ENCODE results near the gene PLXNA4. TPM values are rescaled to one million over a fixed set of nuclear protein-coding genes. Genes with fewer than 3 reads are reported as not detected.

The PLXNA4 gene
- total RNA-seq, 1 experiment from 2014 or later: 0.11 TPM

DNA sequence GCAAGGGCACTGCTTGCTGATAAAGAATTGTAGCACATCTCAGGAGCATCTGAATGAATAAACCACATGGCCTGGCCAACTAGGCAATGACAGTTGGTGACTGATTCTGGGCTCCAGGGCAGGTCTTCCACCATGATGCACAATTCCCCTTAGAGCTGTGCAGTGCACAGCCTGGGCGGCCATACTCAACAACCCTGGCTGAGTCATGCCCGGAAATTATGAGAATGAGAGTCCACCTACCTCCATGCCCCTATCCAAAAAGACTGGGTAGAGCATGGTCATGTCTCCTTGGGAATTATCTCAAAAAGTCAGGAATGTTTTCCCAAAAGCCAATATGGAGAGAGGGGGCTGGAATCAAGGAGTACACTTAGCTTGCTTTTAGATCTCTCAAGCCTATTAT, 425.6 kb downstream of the PLXNA4 start:
- no peak for DNase-seq (ENCODE audit: low spot score)
- intact Hi-C loops (cut with micrococcal nuclease; ENCODE audit: unreplicated experiment): loop anchor here (10.0 kb wide), 1 partner anchor 206 kb away; no protein-coding TSS in a partner anchor
- POLR2A ChIA-PET (ENCODE audit: low non-redundant PET): no interaction called here
- peaks cover 26% of the 10 kb centered on the region for H3K27me3 ChIP-seq (replicated peaks; ENCODE audit: insufficient read depth, low read depth, low read length, poor library complexity)
- H3K9me3 ChIP-seq (ENCODE audit: low read depth, low read length, poor library complexity, severe bottlenecking): no peaks in the 10 kb centered on the region
- H3K27ac ChIP-seq (ENCODE audit: low read depth, low read length, poor library complexity, severe bottlenecking): no peak overlapping the region
- BruUV-seq (replicated peaks): no TSS peak
- TF ChIP-seq, protein P1, sequence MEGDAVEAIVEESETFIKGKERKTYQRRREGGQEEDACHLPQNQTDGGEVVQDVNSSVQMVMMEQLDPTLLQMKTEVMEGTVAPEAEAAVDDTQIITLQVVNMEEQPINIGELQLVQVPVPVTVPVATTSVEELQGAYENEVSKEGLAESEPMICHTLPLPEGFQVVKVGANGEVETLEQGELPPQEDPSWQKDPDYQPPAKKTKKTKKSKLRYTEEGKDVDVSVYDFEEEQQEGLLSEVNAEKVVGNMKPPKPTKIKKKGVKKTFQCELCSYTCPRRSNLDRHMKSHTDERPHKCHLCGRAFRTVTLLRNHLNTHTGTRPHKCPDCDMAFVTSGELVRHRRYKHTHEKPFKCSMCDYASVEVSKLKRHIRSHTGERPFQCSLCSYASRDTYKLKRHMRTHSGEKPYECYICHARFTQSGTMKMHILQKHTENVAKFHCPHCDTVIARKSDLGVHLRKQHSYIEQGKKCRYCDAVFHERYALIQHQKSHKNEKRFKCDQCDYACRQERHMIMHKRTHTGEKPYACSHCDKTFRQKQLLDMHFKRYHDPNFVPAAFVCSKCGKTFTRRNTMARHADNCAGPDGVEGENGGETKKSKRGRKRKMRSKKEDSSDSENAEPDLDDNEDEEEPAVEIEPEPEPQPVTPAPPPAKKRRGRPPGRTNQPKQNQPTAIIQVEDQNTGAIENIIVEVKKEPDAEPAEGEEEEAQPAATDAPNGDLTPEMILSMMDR (conservative IDR thresholded peaks at IDR 0.05; ENCODE audit: low read depth, low read length): no peak
- TF ChIP-seq EZH2 (IDR thresholded peaks at IDR 0.05; ENCODE audit: borderline replicate concordance, low read depth, low read length, poor library complexity, severe bottlenecking): no peak
- H3K4me3 ChIP-seq (ENCODE audit: low read depth, low read length, poor library complexity, severe bottlenecking): no peak overlapping the region
- no peaks in the 10 kb centered on the region for H3K36me3 ChIP-seq (ENCODE audit: insufficient read depth, low read length, poor library complexity, severe bottlenecking)
- H3K4me1 ChIP-seq (ENCODE audit: insufficient read depth, low read length, poor library complexity, severe bottlenecking): no peaks in the 10 kb centered on the region
- CTCF ChIA-PET: interaction anchor here (0.9 kb wide), 1 partner anchor 95 kb away, joined by 6 read pairs; no protein-coding TSS in a partner anchor

DNA sequence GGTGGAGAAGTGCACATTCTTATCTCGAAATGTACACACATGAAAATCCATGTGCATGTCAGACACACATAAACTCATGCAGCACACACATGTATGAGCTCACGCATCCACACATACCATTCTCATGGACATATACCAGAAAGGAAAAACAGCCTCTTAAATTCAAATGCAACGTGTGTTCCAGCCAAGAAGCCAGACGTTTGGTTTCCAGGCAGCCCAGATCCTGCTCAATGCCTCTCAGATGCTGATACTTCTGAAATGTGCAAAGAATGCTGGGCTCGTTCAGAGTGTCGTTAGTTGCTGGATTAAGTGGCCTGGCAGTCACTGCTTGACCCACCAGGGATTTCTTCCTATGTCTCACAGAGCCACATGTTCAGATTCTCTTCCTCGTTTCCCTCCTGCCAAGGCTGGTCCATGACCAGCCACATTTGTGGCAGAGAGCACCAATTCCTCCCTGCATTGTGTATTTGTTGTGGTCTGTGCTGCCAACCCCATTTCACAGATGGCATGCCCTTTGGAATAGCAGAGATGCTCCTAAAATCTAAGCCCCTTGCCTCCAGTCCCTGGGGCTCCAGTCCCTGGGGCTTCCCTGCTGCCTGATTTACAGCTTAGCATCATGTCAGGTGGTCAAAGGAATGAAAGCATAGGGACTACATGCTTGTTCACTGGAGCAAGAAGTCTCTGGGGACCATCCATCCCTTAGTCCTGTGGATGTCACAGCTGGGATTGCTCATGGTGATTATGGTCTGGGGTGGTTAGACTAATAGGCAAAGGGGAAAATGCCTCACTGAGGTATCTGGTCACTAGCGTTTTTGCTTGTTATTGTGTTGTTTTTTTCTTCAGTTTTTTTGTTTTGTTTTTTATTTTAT, 426.6 kb downstream of the PLXNA4 start:
- CTCF ChIA-PET: no interaction called here
- H3K9me3 ChIP-seq (ENCODE audit: low read depth, low read length, poor library complexity, severe bottlenecking): no peaks in the 10 kb centered on the region
- POLR2A ChIA-PET (ENCODE audit: low non-redundant PET): no interaction called here
- H3K4me1 ChIP-seq (ENCODE audit: insufficient read depth, low read length, poor library complexity, severe bottlenecking): no peaks in the 10 kb centered on the region
- no peaks in the 10 kb centered on the region for H3K36me3 ChIP-seq (ENCODE audit: insufficient read depth, low read length, poor library complexity, severe bottlenecking)
- no peak overlapping the region for H3K27ac ChIP-seq (ENCODE audit: low read depth, low read length, poor library complexity, severe bottlenecking)
- TF ChIP-seq EZH2 (IDR thresholded peaks at IDR 0.05; ENCODE audit: borderline replicate concordance, low read depth, low read length, poor library complexity, severe bottlenecking): no peak
- TF ChIP-seq, protein P1 (conservative IDR thresholded peaks at IDR 0.05; ENCODE audit: low read depth, low read length): no peak
- intact Hi-C loops (cut with micrococcal nuclease; ENCODE audit: unreplicated experiment): loop anchor here (10.0 kb wide), 1 partner anchor 205 kb away; no protein-coding TSS in a partner anchor
- no TSS peak for BruUV-seq (replicated peaks)
- no peak overlapping the region for H3K4me3 ChIP-seq (ENCODE audit: low read depth, low read length, poor library complexity, severe bottlenecking)
- DNase-seq (ENCODE audit: low spot score): no peak
- peaks cover 20% of the 10 kb centered on the region for H3K27me3 ChIP-seq (replicated peaks; ENCODE audit: insufficient read depth, low read depth, low read length, poor library complexity)

DNA sequence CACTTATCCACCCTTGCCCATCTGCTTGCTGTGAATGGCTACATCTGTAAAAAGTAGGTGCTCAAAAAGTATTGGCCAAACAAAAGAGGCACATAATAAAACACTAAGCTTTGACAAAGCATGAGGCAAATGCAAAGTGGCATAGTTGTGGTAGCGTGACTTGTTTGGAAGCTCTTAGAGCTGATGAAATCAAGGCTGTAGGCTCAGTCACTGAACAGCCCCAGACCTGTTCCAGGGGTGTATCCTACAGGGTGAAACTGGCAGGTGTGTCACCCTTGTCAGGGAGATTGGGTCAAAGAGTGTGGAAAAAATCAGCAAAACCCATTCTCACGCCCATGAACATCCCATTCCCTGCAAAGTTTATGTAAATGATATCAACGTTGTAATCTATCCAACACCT, 427.4 kb downstream of the PLXNA4 start:
- CTCF ChIA-PET: no interaction called here
- no peak for DNase-seq (ENCODE audit: low spot score)
- intact Hi-C loops (cut with micrococcal nuclease; ENCODE audit: unreplicated experiment): no loop called here
- TF ChIP-seq EZH2 (IDR thresholded peaks at IDR 0.05; ENCODE audit: borderline replicate concordance, low read depth, low read length, poor library complexity, severe bottlenecking): no peak
- TF ChIP-seq, protein P1 (conservative IDR thresholded peaks at IDR 0.05; ENCODE audit: low read depth, low read length): no peak
- no TSS peak for BruUV-seq (replicated peaks)
- no peak overlapping the region for H3K4me3 ChIP-seq (ENCODE audit: low read depth, low read length, poor library complexity, severe bottlenecking)
- H3K27me3 ChIP-seq (replicated peaks; ENCODE audit: insufficient read depth, low read depth, low read length, poor library complexity): peaks cover 18% of the 10 kb centered on the region
- H3K27ac ChIP-seq (ENCODE audit: low read depth, low read length, poor library complexity, severe bottlenecking): no peak overlapping the region
- no peaks in the 10 kb centered on the region for H3K36me3 ChIP-seq (ENCODE audit: insufficient read depth, low read length, poor library complexity, severe bottlenecking)
- H3K9me3 ChIP-seq (ENCODE audit: low read depth, low read length, poor library complexity, severe bottlenecking): no peaks in the 10 kb centered on the region
- POLR2A ChIA-PET (ENCODE audit: low non-redundant PET): no interaction called here
- no peaks in the 10 kb centered on the region for H3K4me1 ChIP-seq (ENCODE audit: insufficient read depth, low read length, poor library complexity, severe bottlenecking)

Measured in A673 (cell line).